Mesendoderm (in vitro differentiated cells): ENCODE measurements around the gene WDR26.

Experiments used
- DNase-seq: peaks from one replicate; pipeline ENCODE4 v3.0.0; 2013
- H2AK5ac ChIP-seq: 2 replicates; pipeline ENCODE4 v1.6.1; 2013; ENCODE audit warnings: low read length, inconsistent platforms
- H2BK120ac ChIP-seq: 2 replicates; pipeline ENCODE4 v1.6.1; 2013; ENCODE audit warnings: low read depth, mild to moderate bottlenecking, low read length, moderate library complexity, mixed read lengths
- H2BK15ac ChIP-seq: replicated peaks from 2 replicates; pipeline ENCODE4 v1.6.1; 2013; ENCODE audit warnings: low read depth, mild to moderate bottlenecking, moderate library complexity
- H2BK5ac ChIP-seq: 2 replicates; pipeline ENCODE4 v1.6.1; 2013; ENCODE audit warnings: low read length, inconsistent platforms
- H3K18ac ChIP-seq: 2 replicates; pipeline ENCODE4 v1.6.1; 2013; ENCODE audit warnings: mild to moderate bottlenecking, low read length, mixed read lengths
- H3K23ac ChIP-seq: one replicate; pipeline ENCODE4 v1.6.1; 2013; ENCODE audit warnings: low read length
- H3K27ac ChIP-seq: 2 replicates; pipeline ENCODE4 v1.5.1; 2013; ENCODE audit warnings: low read depth, mild to moderate bottlenecking, inconsistent platforms, low read length, moderate library complexity
- H3K27me3 ChIP-seq: 2 replicates; pipeline ENCODE4 v1.6.1; 2013; ENCODE audit warnings: low read length, control low read depth, mild to moderate bottlenecking, inconsistent platforms; ENCODE audit not compliant: insufficient read depth, poor library complexity
- H3K36me3 ChIP-seq: 2 replicates; pipeline ENCODE4 v1.6.1; 2013; ENCODE audit warnings: low read length, inconsistent platforms; ENCODE audit not compliant: control insufficient read depth, insufficient read depth
- H3K4ac ChIP-seq: one replicate; pipeline ENCODE4 v1.6.1; 2013; ENCODE audit warnings: low read depth, mild to moderate bottlenecking, low read length, moderate library complexity
- H3K4me1 ChIP-seq: 2 replicates; pipeline ENCODE4 v1.6.1; 2013; ENCODE audit warnings: low read depth, low read length, inconsistent platforms; ENCODE audit not compliant: control insufficient read depth
- H3K4me2 ChIP-seq: 2 replicates; pipeline ENCODE4 v1.6.1; 2013; ENCODE audit warnings: low read length
- H3K4me3 ChIP-seq: 2 replicates; pipeline ENCODE4 v1.5.1; 2013; ENCODE audit warnings: mild to moderate bottlenecking, low read length
- H3K56ac ChIP-seq: one replicate; pipeline ENCODE4 v1.6.1; 2013; ENCODE audit warnings: low read length
- H3K79me1 ChIP-seq: 2 replicates; pipeline ENCODE4 v1.6.1; 2013; ENCODE audit warnings: low read length, inconsistent platforms
- H3K79me2 ChIP-seq: 2 replicates; pipeline ENCODE4 v1.6.1; 2013; ENCODE audit warnings: mild to moderate bottlenecking, low read length; ENCODE audit not compliant: control insufficient read depth, insufficient read depth
- H3K9ac ChIP-seq: 2 replicates; pipeline ENCODE4 v1.6.1; 2013; ENCODE audit warnings: low read length, inconsistent platforms
- H4K5ac ChIP-seq: one replicate; pipeline ENCODE4 v1.6.1; 2013; ENCODE audit warnings: low read length
- H4K8ac ChIP-seq: one replicate; pipeline ENCODE4 v1.6.1; 2013; ENCODE audit warnings: low read depth, mild to moderate bottlenecking, control low read depth, low read length, moderate library complexity
- WGBS: extraction: QIAGEN DNeasy Blood & Tissue Kit; methylation state at CpG from one replicate; pipeline ENCODE4 v1.1.7; 2013; ENCODE audit warnings: low lambda C conversion rate, missing lambda C conversion rate; ENCODE audit not compliant: insufficient coverage; ENCODE audit errors: extremely low coverage; 5-methylcytosine and 5-hydroxymethylcytosine counted together

WDR26 gene

DNA sequence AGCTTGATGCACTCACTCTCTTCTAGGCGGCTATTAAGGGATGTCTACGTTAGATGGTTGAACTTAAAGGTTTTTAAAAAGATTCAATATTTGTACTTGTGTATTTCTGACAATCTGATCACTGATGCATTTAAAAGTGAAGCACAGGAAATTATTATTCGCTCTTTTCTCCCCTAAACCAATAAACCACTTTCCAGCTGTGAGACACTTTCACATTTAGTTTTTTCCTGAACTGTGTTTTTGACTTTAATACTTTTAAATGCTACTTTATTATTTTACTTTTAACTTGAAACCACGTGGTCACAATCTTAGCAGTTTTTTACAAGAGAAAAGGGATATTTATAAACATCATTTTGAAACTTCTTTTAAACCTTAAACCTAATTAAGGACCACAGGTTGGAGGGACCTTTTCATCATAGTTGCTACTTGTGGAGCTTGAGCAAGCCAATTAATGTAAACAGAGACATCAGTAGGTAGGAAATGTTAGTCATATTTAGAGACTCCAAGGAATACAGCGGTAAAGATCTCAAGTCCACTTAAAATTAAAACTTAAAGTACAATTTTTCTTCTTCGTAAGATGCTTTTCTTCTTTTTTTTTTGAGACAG is 9.2 kb downstream of the WDR26 start:
- no peak overlapping the region for H2BK5ac ChIP-seq

DNA sequence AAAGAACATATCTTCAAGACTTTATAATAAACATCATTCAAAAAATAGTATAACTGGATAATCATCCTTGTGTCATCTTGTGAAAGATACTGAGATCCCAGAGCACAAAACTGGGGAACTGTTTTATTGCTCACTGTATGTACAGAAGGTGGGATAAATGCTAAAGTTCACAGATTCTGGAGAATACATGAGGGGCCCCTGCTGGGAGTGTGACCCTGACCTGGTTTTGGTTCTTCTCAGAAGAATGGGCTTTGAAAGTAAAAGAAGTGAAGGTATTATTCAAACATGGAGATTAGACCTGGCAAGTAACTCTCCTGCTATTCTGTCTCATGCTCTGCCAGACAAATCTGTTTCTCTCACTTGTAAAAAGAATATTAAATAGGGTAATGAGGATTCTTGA is 14.5 kb downstream of the WDR26 start:
- Histone ChIP-seq H2BK15ac (no peak overlapping the region), H3K79me2 (no peaks in the 10 kb centered on the region), H3K56ac (no peak overlapping the region), H3K27ac (no peak overlapping the region), H3K79me1 (peaks cover 4% of the 10 kb centered on the region), H3K27me3 (no peaks in the 10 kb centered on the region), H3K36me3 (peaks cover 10% of the 10 kb centered on the region), H3K18ac (no peak overlapping the region), H3K4ac (no peak overlapping the region), H3K4me1 (no peaks in the 10 kb centered on the region), H4K8ac (no peak overlapping the region), H3K23ac (no peak overlapping the region), H3K9ac (no peak overlapping the region), H2BK120ac (no peak overlapping the region), H3K4me2 (no peak overlapping the region), H3K4me3 (no peak overlapping the region), H2AK5ac (no peak overlapping the region), H4K5ac (no peak overlapping the region), H2BK5ac (no peak overlapping the region)
- DNase-seq, result no peak

More for the DNA sequence above, 9.2 kb downstream of the WDR26 start:
- no peak for DNase-seq
- Histone ChIP-seq H3K23ac (no peak overlapping the region), H2AK5ac (no peak overlapping the region), H3K36me3 (peaks cover 5% of the 10 kb centered on the region), H2BK15ac (no peak overlapping the region), H3K18ac (no peak overlapping the region), H3K27ac (no peak overlapping the region), H3K4me2 (no peak overlapping the region), H3K79me1 (peaks cover 7% of the 10 kb centered on the region), H3K56ac (no peak overlapping the region), H3K4me3 (no peak overlapping the region), H4K8ac (no peak overlapping the region), H3K27me3 (no peaks in the 10 kb centered on the region), H3K4me1 (no peaks in the 10 kb centered on the region), H3K9ac (no peak overlapping the region), H2BK120ac (no peak overlapping the region), H3K79me2 (no peaks in the 10 kb centered on the region), H4K5ac (no peak overlapping the region), H3K4ac (no peak overlapping the region)
- WGBS, result no CpG with 5 or more reads among the region's 6 CpGs

DNA sequence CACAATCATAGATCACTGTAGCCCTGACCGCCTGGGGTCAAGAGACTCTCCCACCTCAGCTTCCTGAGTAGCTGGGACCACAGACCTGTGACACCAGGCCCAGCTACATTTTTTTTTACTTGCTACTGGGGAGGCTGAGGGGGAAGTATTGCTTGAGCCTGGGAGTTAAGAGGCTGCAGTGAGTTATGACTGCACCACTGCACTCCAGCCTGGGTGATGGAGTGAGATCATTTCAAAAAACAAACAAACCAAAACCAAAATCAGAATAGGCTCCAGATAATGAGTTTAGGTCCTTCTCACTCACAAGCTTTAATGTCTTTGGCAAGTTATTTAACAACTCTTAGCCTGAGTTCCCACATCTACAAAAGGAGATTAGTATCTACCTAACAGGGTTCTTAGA is 22.8 kb downstream of the WDR26 start:
- no peaks in the 10 kb centered on the region for H3K79me2 ChIP-seq
- no CpG with 5 or more reads among the region's 1 CpG for WGBS
- H2BK5ac ChIP-seq, result no peak overlapping the region
- no peak overlapping the region for H3K23ac ChIP-seq
- no peak overlapping the region for H3K56ac ChIP-seq
- H3K18ac ChIP-seq, result no peak overlapping the region
- no peaks in the 10 kb centered on the region for H3K79me1 ChIP-seq
- H2BK15ac ChIP-seq, result no peak overlapping the region
- H4K8ac ChIP-seq, result no peak overlapping the region
- no peak for DNase-seq
- H2AK5ac ChIP-seq, result no peak overlapping the region
- no peak overlapping the region for H3K4me3 ChIP-seq
- H3K9ac ChIP-seq, result no peak overlapping the region
- H3K4me1 ChIP-seq, result no peaks in the 10 kb centered on the region
- no peaks in the 10 kb centered on the region for H3K27me3 ChIP-seq
- H4K5ac ChIP-seq, result no peak overlapping the region
- H3K4ac ChIP-seq, result no peak overlapping the region
- no peak overlapping the region for H3K27ac ChIP-seq
- H2BK120ac ChIP-seq, result no peak overlapping the region
- H3K36me3 ChIP-seq, result peaks cover 6% of the 10 kb centered on the region
- no peak overlapping the region for H3K4me2 ChIP-seq

GRCh38 chr1:224408294-224408590 is 26.4 kb downstream of the WDR26 start:
- Histone ChIP-seq H4K5ac (no peak overlapping the region), H2BK15ac (no peak overlapping the region), H3K4me1 (no peaks in the 10 kb centered on the region), H4K8ac (no peak overlapping the region), H3K4me3 (no peak overlapping the region), H3K4ac (no peak overlapping the region), H3K27ac (no peak overlapping the region), H3K79me2 (no peaks in the 10 kb centered on the region), H3K9ac (no peak overlapping the region), H3K79me1 (peaks cover 2% of the 10 kb centered on the region), H3K36me3 (peaks cover 6% of the 10 kb centered on the region), H3K18ac (no peak overlapping the region), H3K56ac (no peak overlapping the region), H3K27me3 (no peaks in the 10 kb centered on the region), H2BK120ac (no peak overlapping the region), H2AK5ac (no peak overlapping the region), H3K4me2 (no peak overlapping the region), H3K23ac (no peak overlapping the region), H2BK5ac (no peak overlapping the region)
- no CpG with 5 or more reads among the region's 1 CpG for WGBS
- no peak for DNase-seq

DNA sequence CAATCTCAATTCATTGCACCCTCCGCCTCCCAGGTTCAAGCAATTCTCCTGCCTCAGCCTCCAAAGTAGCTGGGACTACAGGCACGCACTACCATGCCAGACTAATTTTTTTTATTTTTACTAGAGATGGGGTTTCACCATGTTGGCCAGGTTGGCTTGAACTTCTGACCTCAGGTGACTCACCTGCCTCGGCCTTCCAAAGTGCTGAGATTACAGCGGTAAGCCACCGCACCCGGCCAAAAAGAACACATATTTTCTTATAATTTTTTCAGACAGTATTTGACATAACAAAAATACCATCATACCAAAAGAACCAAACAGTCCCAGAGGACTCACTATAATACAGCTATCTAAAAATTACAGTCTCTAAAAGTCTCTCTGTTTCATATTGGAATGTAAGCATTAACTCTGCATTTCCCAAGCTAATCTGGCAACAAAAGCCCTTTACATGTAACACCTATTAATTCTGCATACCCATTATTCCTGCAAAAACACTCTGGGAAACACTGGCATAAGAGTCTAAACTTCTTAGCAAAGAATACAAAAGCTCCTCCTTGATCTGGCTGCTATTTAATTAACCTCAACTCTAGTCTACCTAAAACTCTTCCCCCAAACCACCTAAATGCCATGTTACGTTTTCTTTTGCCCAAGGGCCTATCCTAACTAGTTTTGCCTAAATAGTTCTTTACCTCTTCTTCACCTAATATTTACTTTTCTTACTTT is 26.9 kb downstream of the WDR26 start:
- Histone ChIP-seq H4K8ac (no peak overlapping the region), H2BK120ac (no peak overlapping the region), H3K4me3 (no peak overlapping the region), H3K27me3 (no peaks in the 10 kb centered on the region), H3K9ac (no peak overlapping the region), H3K56ac (no peak overlapping the region), H2BK15ac (no peak overlapping the region), H3K79me1 (peaks cover 2% of the 10 kb centered on the region), H2BK5ac (no peak overlapping the region), H4K5ac (no peak overlapping the region), H3K4ac (no peak overlapping the region), H3K4me2 (no peak overlapping the region), H3K4me1 (no peaks in the 10 kb centered on the region), H3K23ac (no peak overlapping the region), H2AK5ac (no peak overlapping the region), H3K18ac (no peak overlapping the region), H3K36me3 (peaks cover 6% of the 10 kb centered on the region), H3K27ac (no peak overlapping the region), H3K79me2 (no peaks in the 10 kb centered on the region)
- 100% methylated on average over 1 of the region's 7 CpGs for WGBS
- peak; percentile 14 for DNase-seq

- Histone ChIP-seq H3K79me2 (no peaks in the 10 kb centered on the region), H3K18ac (no peak overlapping the region), H4K8ac (no peak overlapping the region), H3K36me3 (peaks cover 6% of the 10 kb centered on the region), H3K27ac (no peak overlapping the region), H3K4me2 (no peak overlapping the region), H4K5ac (no peak overlapping the region), H3K9ac (no peak overlapping the region), H3K56ac (no peak overlapping the region), H3K4ac (no peak overlapping the region), H3K4me3 (no peak overlapping the region), H2BK15ac (no peak overlapping the region), H3K79me1 (peaks cover 2% of the 10 kb centered on the region), H3K4me1 (no peaks in the 10 kb centered on the region), H2BK120ac (no peak overlapping the region), H3K23ac (no peak overlapping the region), H3K27me3 (no peaks in the 10 kb centered on the region), H2AK5ac (no peak overlapping the region), H2BK5ac (no peak overlapping the region)
- DNase-seq, result peak; percentile 42
Measured at GRCh38 chr1:224406216-224406615, 28.4 kb downstream of the WDR26 start.
